Stimulated activated CD4-positive, alpha-beta T cell treated with anti-CD3 and anti-CD28 coated beads, Interleukin-4, amount 100 ng/mL, for 1 hour (primary cell): ENCODE measurements around the gene B4GALT5.
"Not testable (repeated sequence)": the region's sequence is repeated elsewhere in the genome, so short reads cannot be mapped to it uniquely, and the experiment has no call there.

Source experiments
- DNase-seq: peaks from one replicate; pipeline ENCODE4 v3.0.0-alpha.2; 2020

B4GALT5 gene

DNA sequence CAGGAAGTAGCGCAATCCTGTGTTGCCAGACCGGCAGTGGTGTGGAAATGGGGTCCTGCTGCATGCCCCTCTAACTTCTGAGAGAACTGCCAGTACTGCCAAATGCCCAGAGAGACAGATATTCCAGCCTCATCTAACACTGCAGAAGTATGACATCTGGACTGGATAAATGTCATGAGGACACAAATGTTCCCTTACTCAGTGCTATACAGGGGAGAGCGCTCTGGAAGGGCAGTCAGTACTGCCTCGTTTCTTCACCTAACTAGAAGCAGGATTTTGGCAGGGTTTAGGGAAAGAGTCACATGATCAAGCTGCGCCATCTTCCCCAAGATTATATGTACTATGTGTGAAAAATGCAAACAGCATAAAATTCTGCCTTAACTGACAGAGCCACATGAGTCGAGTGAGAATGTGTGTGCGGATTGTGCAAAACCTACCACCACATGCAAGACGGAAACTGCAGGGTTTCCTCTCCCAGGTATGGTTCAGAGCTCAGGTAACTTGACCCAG lies 59.7 kb downstream of the B4GALT5 start:
- DNase-seq = no peak

DNA sequence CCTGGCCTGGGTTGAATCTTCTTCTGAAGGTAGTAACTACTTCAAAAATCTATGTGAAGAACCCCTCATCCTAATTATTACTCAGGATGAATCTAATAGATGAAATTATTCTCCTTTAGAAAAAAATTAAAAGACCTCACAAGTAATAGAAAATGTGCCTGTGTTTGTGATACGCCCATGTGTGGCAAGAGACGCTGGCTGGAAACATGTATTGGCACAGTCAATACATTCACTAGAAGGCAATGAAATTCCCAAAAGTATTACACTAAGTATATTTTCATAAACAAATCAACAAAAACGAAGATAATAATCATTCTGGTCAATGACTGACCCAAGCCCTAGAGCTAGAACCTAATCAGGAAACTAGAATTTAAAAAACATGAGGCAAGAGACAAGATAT lies 64.0 kb downstream of the B4GALT5 start:
- no peak for DNase-seq

DNA sequence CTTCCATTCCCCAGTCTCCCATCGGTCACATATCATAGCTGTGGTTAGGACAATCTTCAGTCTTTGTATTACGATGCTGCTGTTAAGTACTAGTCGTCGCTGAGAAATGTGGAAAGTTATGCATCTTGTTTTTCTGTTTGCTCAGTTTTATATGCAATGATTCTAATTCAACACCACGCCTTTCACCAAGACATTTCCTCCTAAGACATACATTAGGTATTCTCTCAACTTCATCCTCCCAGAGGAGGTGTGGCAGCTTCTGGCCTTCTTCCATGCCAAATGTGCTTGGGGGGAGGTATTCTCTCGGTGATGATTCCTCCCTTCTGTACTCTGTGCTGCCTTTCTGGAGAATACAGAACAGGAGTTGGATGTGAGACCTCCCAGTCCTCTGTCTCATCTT lies 66.1 kb downstream of the B4GALT5 start:
- DNase-seq = no peak

DNA sequence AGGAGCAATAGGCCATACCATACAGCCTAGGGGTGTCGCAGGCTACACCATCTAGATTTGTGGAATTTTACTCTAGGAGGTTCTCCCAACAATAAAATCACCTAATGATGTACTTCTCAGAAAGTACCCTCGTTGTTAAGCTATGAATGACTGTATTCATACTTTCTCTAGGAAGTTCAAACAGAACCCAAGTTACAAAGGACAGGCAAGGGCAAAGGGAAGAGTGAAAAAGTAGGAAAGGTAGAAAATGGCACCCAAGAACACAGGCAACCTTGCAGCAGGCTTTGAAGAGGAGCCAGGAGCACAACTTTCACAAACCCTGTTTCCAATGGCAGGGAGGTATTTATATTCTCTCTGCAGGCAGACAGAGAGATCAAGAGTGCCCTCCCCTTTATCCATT lies 67.2 kb downstream of the B4GALT5 start:
- DNase-seq = no peak

DNA sequence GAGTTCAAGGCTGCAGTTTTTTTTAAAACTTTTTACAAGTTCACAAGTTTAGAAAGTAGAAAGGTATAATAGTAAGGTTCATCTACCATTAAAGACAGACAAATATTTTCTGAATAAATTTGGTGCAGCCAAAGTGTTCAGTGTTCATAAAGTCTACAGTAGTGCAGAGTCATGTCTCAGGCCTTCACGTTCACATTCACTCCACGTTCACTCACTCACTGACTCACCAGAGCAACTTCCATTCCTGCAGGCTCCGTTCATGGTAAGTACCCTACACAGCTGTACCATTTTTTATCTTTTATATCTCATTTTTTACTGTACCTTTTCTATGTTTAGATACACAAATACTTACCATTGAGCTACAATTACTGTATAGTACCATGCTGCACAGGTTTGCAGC lies 67.6 kb downstream of the B4GALT5 start:
- DNase-seq = no peak

DNA sequence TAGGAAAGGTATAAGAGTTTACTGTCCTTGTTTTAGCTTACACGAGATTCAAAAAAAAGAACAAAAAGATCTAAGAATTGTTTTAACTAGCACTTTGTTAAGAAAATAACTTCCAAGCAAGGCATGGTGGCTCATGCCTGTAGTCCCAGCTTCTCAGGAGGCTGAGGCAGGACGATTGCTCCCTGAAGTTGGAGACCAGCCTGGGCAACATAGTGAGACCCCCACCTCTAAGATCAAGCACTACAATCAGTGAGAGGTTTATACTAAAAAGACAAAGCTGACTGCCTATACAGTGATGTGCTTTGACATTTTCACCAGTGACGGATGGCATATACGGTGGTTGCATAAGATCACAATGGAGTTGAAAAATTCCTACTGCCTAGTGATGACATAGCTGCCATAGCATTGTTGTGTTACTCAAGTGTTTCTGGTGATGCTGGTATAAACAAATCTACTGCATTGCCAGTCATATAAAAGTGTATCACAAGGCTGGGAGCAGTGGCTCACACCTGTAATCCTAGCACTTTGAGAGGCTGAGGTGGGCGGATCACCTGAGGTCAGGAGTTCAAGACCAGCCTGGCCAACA lies 68.6 kb downstream of the B4GALT5 start:
- DNase-seq = no peak

DNA sequence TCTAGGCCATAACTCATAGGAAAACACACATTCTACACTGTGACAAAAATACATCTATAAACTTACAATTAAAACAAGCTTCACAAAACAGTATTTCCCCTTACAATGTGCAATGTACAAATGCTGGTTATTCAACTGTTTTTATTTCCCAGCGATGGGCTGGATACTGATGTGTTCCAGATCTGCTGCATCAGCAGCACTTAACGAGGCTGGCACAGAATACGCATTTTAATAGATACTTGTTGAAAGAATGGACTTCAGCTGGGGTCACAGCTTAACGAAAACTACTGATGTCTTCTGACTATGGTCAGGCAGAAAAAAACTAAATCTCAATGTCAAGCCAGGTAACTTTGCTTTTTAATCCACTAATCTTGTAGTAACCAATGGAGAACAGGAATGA lies 70.9 kb downstream of the B4GALT5 start:
- DNase-seq = no peak

DNA sequence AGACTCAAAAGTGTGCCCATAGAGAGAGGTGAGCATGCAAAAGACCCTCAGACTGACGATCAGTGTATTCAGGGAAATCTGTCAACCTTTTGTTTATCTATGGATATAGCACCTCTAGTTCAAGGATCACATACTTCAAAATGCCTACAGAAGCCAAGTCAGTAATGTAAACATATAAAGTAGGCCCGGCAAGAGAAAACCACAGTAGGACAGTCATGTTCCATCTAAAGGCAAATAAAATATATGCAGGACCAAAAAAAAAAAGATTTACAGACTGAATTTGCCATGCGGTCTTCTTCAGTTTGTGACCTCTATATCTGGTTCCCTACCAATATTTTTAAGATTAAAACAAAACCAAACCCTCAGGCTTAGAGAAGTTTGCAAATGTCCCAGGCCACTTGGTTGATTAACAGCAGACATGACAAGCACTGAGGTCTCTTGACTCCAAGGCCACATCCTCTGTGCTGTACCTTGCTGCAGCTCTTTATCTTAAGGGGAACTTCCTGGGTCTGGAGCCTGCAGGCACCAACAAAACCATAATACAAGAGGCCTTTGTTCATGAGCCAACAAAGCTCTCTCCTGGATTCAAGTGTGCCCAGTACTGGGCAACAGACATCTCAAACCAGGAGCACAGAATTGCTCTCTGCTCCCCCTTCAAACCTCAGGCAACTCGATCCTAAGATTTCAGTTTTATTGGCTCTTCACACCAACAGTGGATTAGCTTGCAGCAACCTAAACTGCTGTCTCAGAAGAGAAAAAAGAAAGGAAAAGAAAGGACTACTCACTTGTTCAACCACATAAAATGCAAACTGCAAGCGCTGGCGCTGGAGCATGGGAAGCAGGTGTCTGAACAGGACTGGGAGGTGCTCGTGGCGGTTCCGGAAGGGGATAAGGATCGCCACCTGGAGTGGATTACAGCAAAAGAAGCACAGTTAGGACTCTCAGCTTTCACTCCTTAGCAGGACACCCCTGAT lies 71.7 kb downstream of the B4GALT5 start:
- DNase-seq = no peak

DNA sequence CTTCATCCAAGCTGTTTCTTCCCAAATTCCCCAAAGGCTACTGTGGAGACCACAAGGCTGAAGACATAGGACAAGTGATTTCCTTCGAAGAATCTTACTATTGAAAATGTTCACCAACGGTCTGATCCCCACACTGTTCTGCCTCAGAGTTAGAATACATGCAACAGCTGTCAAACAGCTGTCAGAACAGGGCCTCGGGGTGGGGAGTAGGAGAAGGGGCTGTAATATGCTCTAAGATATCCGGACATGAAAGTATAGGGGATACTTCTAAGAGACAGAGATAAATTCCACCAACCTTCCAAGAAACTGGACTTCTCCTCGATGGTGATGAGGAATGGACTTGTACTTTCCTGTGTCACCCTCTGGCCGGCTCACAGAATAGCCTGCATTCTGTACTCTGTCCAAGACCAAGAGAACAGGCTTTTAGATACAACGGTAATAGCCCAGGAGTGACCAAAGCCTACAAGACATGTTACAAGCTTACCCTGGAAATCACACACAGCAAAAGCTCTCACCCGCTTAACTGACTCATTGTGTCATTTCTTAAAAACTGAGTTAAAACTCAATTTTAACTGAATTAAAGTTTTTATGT lies 76.5 kb downstream of the B4GALT5 start:
- no peak for DNase-seq

DNA sequence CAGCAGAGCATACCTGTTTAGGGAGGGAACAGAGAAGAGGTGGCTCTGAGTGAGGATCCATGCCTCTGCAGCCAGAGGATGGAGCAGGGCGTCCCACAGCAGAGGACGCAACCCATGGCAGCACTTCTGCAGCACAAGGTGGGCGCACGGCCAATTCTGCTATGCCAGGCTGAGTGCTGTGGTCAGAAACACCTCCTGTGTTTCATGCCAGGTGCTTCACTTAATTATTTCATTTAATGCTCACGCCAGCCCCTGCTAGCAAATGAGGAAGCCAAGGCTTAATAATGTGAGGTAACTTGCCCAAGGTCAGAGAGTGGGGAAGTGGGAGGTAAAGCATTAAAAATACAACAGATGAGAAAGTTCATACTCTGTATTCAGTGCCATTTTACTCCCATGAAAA lies 77.2 kb downstream of the B4GALT5 start:
- no peak for DNase-seq

DNA sequence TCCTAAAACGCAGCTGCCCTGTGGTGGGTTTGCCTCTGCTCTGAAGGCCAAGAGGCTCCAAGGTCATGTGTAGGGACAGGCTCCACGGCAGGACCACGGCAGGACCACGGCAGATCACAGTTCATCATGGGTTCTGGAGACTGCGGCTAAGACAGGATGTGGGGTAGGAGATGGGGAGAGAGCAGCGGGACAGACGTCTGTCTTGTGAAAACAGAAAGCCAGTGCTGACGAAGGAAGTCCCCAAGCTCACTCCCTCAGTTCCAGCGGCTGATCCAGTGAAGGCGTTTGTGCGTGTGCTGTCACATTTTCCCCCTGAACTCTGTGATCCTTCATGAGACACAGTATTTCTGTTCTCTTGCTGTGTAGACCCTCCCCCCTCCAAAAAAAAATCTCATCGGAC lies 77.8 kb downstream of the B4GALT5 start:
- DNase-seq = no peak

DNA sequence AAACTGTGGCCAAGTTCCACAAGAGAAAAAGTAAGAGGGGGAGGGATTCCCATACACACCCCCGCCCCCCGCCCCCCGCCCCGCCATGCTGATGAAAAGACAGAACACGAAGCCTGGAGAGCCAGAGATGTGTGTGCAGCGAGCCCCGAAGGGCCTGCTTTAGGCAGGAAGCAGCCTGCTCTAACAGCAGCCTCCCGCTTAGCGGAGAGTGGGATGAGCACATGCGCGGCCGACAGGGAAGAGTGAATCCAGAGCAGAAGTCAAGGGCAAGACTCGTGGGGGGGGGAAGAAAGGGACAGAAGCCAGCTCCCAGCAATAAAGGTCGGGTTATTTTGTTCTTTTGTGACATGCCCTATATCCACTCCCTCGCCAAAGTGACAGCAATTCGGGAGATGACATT lies 78.5 kb downstream of the B4GALT5 start:
- DNase-seq = no peak

DNA sequence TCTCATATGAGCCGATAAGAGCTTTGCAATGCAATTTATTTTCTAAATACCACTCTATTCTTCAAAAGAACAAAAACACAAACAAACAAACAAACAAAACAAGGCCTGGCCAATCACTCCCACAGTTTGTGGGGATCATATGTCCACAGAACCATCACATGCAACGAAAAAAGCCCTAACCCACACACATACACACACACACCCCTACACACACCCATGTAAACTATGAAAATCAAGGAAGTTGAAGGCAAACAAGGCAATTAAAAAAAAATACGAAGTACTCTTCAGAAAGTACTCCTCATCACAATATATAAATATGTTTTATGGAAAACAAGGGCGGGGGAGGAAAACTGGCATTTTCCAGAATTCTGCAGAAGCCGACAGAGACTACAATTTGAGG lies 79.6 kb downstream of the B4GALT5 start:
- no peak for DNase-seq

DNA sequence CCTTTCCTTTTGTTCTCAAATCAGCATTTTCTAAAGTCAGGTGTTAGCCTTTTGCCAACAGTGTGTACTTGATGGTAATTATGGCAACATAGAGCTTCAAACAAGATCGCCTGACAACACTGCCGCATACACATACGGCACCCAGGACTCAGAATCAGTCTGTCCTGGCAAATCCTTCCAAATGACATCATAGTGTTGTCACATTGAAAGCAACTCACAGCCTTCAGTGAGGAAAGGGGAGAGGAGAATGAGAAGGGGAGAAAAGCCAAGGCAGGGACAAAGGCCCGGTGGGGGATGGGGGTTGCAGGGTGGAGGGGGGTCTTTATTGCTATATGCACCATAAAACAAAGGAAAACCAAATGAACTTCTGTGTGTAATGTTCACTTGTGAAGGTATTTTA lies 80.0 kb downstream of the B4GALT5 start:
- no peak for DNase-seq

DNA sequence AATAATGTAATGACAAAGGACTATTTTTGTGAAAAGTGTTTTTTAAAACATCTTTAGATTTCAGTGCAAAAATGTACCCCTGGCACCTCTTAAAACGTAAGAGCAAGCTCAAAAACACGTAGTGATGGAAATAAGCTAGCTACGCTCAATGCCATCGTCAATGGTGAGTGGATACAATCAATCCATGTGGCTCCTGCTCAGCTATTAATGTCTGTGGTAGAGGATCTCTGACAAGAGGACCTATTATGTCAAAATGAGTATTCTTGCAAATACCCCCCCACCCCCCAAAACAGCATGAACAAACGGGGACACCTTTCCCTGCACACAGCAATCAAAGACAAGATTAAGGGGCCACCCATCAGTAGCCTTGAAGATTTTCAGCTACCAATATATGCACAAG lies 80.7 kb downstream of the B4GALT5 start:
- no peak for DNase-seq

DNA sequence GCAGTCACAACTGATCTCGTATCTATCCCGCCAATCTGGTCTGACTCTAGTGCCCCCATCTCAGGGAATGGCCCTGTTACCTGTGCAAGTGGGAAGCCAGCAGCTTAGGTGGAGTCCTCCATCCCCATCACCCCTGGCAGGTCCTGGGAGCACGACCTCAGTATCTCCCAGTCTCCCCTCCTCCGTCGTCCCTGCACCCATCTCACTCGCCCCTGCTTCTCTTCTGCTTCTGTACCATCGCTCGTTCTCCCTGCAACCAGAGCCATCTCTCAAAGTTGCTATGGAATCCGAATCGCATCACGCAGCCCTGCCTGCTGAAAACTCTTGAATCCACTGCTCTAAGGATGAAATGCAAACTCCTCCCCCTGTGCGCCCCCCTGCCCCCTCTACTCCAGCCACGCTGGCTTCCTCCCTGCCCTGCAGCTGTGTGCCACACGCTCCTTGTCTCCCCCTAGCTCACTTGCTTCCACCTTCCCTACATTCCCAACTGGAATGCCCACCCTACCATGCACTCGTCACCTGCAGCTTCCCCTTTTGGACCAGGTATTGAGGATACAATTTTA lies 81.7 kb downstream of the B4GALT5 start:
- no peak for DNase-seq

DNA sequence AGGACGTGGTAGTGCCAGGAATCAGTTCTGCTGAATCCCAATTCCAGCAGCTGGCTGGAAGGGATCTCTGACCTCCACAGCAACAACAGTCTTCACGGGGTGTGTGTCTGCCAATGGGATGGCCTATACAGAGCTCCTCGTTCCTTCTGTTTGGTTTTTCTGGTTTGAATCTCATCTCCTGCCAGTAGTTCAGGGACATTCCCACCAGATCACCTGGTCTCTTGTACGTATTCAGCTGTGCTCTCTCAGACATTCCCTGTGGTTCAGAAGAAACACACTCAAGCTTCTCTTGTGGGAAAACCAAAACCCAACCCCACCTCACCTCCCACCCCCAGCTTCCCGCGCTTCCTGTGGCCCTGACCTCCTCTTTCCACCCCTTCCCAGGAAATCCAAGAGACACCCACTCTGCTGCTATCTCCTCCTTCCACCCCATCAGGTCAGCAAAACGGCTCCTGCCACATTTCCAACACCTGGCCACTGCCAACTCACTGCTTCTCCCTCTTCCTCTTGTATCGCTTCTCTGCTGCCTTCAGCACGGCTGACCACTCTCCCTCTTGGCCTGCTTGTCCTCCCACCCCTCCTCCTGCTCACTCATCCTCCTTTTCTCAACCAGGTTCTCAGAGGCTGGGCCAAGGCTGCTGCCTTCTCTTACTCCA lies 82.5 kb downstream of the B4GALT5 start:
- DNase-seq = no peak

DNA sequence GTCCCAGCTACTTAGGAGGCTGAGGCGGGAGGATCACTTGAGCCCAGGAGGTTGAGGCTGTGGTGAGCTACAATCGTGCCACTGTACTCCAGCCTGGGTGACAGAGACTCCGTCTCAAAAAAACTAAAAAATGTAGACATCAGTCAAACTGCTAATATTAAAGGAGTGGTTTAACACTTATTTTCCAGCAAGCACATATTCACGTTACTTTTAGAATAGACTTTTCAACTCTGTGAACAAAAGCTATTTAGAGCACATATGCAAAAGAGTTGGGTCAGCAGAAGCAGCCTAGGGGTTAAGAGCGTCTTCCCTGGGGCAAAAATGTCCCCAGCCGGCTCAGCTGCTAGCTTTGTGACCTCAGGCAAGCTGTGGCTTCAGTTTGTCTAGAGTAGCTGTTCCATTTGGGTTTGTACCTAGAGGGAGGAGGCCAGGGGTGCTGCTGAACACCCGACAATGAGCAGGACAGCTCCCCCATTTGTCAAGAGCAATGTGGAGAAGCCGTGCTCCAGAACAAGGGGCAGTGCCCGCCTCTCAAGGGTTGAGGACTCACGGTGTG lies 83.2 kb downstream of the B4GALT5 start:
- DNase-seq = no peak

DNA sequence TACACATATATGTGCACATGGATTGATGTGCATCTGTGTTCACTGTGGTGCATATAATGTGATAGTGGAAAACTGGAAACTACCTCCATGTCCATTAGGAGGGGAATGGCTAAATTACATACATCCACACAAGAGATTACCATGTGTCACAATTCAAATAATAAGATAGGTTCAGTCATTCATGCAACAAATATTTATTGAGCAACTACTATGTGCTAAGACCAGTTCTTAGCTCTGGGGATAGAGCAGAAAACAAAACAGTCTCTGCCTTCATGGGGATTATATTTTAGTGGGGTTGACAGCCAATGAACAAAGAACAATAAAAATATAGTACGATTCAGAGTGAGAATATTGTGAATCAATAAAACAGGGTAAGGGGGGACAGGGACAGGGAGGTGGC lies 84.1 kb downstream of the B4GALT5 start:
- no peak for DNase-seq

DNA sequence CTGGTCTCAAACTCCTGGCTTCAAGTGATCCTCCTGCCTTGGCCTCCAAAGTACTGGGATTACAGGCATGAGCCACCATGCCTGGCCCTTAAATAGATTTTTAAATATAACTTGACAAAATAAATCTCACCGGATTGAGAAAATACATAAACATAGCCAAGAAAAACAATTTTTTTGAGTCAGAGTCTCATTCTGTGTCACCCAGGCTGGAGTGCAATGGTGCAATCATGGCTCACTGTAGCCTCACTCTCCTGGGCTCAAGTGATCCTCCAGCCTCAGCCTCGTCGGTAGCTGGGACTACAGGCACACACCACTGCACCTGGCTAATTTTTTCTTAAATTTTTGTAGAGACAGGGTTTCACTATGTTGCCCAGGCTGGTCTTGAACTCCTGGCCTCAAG lies 85.4 kb downstream of the B4GALT5 start:
- DNase-seq = not testable (repeated sequence)

DNA sequence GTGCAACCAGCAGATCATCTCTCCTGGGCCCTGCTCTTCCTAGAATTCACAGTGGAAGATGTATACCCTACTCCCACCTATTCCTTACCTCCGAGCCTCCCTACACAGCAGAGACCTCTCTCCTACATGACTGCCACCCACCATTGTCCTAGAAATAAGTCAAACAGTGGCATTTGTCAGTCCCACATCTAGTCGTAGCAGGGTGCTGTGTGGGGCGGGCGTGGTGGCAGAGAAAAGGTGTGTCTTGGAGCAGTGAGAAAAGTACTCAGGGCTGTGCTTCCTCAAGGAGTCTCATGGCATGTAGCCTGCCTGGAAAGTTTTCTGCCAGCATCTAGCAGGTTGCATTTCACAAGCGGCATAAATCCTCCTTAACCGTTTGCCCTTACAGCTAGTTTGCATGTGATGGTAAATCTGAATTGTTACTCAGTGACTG lies 86.3 kb downstream of the B4GALT5 start:
- DNase-seq = no peak

DNA sequence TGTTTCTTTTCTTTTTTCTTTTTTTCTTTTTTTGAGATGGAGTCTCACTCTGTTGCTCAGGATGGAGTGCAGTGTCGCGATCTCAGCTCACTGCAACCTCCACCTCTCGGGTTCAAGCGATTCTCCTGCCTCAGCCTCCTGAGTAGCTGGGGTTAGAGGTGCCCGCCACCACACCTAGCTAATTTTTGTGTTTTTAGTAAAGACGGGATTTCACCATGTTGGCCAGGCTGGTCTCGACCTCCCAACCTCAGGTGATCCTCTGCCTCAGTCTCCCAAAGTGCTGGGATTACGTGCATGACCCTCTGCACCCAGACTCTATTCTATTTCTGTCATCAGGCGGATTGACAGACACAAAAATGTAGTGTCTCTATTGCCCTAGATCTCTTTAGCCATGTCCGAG lies 88.7 kb downstream of the B4GALT5 start:
- DNase-seq = not testable (repeated sequence)

DNA sequence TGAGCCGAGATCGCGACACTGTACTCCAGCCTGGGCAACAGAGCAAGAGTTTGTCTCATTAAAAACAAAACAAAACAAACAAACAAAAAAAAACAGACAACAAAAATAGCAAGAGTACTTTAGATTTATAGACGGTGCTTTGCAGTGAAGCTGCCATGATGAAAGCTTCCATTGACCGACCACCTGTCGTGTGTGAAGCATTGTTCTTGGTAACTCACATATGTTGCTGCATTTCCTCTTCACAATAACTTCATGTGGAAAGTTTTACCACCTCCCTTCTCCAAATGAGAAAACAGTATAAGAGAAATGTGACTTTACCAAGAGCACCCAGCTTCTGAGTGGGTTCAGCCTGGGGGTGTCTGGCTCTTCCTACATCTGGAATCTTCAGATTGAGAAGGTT lies 89.4 kb downstream of the B4GALT5 start:
- DNase-seq = no peak
